ENCODE results near the gene LRP1-AS.

DNA sequence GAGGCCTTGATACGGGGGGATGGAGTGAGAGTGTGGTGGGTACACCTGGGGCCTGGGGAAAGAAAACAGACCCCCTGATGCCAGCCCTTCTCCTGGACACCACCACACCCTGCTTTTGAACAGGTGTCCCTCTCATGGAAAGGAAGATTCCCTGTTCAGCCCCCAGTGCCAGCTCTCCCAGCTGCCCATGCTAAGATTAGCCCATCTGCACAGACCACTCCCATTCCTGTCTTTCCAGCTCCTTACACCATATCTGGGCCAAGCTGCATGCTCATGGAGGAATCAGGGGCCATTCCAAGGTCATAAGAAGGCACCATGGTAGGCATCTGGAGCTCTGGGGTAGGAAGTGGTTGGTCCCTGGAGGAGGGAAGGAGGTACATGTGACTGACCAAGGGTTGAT, 48.9 kb downstream of the LRP1-AS start:
- TF ChIP-seq, protein P1, sequence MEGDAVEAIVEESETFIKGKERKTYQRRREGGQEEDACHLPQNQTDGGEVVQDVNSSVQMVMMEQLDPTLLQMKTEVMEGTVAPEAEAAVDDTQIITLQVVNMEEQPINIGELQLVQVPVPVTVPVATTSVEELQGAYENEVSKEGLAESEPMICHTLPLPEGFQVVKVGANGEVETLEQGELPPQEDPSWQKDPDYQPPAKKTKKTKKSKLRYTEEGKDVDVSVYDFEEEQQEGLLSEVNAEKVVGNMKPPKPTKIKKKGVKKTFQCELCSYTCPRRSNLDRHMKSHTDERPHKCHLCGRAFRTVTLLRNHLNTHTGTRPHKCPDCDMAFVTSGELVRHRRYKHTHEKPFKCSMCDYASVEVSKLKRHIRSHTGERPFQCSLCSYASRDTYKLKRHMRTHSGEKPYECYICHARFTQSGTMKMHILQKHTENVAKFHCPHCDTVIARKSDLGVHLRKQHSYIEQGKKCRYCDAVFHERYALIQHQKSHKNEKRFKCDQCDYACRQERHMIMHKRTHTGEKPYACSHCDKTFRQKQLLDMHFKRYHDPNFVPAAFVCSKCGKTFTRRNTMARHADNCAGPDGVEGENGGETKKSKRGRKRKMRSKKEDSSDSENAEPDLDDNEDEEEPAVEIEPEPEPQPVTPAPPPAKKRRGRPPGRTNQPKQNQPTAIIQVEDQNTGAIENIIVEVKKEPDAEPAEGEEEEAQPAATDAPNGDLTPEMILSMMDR (conservative IDR thresholded peaks at IDR 0.05; ENCODE audit: low read depth, low read length): no peak
- TF ChIP-seq EZH2phosphoT487 (IDR thresholded peaks at IDR 0.05; ENCODE audit: borderline replicate concordance, low read length): no peak
- no peak for TF ChIP-seq EZH2 (IDR thresholded peaks at IDR 0.05; ENCODE audit: low read length, unreplicated experiment)
